CD4-positive, alpha-beta T cell treated with Interleukin-4 for 4 hours (primary cell): ENCODE measurements around the gene PRMT2.
"Not testable (repeated sequence)": the region's sequence is repeated elsewhere in the genome, so short reads cannot be mapped to it uniquely, and the experiment has no call there.

Experiments
- DNase-seq: peaks from one replicate; pipeline ENCODE4 v3.0.0-alpha.2; 2020

Gene PRMT2

DNA sequence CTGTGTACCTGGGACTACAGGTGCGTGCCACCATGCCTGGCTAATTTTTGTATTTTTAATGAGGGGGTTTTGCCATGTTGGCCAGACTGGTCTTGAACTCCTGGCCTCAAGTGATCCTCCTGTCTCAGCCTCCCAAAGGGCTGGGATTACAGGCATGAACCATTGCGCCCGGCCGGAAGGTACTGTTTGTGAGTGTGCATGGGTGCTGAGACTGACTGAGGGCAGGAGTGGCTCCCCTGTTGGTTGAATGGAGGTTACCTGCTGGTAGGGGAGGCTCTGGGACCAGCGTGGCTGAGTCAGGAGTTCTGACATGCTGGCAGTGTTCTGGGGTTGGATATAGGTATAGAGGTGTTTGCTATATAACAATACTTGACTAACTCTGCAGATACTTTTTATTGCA is 10.4 kb downstream of the PRMT2 start:
- no peak for DNase-seq

DNA sequence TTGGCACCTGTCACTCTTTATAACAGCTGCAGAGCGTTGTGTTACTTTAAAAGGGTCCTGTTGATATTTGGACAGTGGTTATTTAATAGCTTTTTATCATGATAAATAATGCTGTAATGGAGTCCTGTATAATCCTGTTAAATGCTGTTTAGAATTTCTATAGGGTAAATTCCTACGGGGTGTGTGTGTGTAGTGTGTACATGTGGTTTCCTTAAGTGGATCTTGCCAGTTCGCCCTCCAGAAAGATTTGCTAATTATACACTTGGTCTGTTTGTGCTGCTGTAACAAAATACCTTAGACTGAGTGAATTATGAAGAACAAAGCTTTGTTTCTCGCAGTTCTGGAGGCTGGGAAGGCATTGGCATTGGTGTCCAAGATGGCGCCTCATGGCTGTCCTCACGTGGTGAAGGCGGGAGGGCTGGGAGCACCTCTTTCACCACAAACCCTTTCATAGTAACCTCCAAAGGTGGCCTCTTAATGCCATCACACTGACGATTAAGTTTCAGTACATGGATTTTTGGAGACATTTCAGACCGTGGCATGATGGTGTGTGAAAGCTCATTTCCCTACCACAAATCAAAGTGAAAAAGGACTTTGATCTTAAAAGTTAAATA is 11.2 kb downstream of the PRMT2 start:
- DNase-seq, result no peak

DNA sequence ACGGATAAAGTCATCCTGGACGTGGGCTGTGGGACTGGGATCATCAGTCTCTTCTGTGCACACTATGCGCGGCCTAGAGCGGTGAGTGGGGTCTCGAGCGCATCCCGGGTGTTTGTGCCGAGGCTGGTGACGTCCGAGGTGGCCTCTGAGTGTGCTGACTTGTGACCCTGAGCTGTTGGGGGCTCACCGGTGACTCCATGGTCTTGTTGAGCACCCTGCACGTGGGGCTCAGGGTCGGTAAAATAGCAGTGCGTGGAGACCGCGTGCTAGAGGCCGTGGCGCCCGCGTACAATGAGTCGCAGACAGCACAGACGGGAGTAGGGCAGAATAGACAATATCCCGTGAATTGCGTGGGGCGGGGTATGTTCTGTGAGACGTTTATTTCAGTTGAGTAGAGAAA is 13.1 kb downstream of the PRMT2 start:
- DNase-seq, result no peak

DNA sequence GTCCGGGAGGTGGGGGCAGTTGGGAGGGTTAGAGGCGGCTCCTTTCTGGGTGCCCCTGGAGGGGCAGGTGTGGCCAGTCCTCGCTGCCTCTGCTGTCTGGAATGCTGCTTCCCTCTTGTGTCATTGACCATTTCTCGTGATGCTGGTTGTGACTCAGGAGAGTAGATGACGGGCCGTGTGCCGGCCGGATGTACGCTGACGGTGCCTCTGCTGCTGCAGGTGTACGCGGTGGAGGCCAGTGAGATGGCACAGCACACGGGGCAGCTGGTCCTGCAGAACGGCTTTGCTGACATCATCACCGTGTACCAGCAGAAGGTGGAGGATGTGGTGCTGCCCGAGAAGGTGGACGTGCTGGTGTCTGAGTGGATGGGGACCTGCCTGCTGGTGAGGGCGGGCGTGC is 13.9 kb downstream of the PRMT2 start:
- no peak for DNase-seq

DNA sequence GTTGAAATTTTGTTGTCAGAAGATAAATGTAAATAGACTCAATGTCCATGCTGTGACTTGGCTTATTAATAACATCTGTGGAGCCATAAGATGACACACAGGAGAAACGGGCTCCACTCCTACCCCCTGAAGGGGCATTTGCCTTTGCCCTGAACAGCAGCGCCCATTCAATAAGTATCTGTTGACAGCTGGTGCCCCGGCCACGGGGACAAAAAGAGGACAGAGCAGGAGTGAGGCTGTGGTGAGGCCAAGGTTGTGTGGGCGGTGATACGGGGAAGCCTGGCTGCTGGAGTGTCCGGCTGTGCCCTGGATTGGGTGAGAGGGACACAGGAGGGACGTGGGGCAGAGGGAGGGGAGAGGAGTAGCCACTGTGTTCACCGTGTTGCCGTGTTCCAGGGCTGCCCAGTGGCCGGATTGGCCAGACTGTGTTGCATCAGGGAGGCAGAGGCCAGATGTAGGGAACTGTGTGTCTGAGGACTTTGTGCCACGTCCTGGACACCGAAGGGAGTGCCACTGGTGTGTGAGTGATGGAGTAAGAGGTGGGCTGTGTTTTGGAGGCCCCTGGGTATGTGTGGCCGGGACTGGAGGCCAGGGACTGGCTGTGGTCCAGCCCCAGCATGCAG is 15.1 kb downstream of the PRMT2 start:
- DNase-seq, result no peak

DNA sequence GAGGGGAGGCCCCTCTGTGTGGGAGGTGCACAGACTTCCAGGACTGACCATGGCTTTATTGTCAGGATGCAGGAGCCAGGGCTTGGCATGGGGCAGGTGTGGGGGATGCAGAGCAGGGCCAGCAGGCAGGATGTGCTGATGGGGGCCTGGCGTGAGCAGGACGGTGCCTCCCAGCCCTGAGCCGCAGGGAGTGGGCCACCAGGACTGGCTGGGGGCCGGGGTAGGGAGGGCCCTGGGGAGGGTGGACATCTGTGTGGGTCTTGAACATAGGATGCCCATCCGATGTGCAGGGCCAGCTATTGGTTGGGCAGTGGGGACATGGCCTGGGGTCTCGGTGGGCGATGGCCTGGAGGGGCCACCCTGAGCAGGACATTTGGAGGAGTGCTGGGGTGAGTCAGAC is 15.6 kb downstream of the PRMT2 start:
- no peak for DNase-seq

DNA sequence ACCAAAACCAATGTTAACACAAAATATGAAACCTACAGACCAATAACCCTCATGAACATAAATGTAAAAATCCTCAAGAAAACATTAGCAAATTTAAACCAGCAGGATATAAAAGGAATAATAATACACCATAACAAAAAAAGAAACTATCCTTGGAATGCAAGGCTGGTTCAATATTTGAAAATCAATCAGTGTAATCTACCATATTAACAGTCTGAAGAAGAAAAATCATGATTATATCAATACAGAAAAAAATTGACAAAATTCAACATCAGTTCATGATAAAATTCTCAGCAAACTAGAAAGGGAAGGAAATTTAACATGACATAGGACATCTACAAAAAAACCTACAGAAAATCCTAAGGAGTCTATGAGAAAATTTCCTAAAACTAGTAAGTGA is 19.8 kb downstream of the PRMT2 start:
- DNase-seq, result no peak

DNA sequence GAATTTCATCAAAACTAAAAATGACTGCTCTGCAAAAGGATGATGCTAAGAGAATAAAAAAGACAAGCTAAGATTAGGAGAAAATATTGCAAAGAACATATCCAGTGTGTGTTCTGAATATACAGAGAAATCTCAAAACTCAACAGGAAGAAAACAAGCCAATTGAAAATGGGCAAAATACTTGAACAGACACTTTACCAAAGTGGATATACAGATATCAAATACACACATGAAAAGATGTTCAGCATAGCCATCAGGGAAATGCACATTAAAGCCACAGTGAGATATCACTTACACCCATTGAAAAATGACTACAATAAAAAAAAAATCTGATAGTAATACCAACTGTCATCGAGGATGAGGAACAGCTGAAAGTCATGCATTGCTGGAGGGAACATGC is 21.3 kb downstream of the PRMT2 start:
- no peak for DNase-seq

DNA sequence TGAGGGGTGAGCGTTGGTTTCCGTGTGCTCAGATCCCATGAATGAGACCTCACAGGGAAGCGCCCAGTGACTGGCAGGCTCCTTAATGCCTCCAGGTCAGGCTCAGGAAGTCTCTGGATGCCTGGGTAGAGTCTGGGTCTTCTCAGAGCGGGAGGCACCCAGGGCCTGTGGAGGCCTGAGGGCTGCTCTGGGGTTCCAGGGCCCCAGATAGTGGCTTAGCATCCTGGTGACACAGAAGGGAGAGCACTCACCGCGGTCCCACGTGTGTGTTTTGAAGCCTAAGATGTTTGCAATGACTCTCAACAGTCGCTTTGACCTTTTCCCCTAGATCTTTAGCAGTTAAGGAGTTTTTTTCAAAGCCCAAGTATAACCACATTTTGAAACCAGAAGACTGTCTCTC is 25.0 kb downstream of the PRMT2 start:
- no peak for DNase-seq

DNA sequence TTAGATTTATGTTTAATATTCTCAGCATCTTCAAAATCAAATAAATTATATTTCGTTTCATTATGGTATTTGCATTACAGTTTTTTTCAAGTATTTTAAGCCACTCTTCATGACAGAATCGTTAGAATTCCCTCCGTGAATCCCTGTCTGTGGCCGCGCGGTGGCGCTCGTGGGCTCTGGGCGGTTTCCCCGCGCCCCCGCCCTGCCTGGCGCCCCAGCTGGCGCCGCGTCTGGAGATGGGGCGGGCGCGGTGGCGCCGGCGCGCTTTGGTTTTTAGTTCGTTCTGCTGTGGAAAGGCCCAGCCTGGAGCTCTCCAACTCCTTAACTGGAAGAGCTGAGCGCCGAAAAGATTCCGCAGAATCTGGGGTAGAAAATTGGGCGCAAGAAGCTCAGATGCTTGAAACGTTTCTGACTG is 25.7 kb downstream of the PRMT2 start:
- DNase-seq, result peak; percentile 35

DNA sequence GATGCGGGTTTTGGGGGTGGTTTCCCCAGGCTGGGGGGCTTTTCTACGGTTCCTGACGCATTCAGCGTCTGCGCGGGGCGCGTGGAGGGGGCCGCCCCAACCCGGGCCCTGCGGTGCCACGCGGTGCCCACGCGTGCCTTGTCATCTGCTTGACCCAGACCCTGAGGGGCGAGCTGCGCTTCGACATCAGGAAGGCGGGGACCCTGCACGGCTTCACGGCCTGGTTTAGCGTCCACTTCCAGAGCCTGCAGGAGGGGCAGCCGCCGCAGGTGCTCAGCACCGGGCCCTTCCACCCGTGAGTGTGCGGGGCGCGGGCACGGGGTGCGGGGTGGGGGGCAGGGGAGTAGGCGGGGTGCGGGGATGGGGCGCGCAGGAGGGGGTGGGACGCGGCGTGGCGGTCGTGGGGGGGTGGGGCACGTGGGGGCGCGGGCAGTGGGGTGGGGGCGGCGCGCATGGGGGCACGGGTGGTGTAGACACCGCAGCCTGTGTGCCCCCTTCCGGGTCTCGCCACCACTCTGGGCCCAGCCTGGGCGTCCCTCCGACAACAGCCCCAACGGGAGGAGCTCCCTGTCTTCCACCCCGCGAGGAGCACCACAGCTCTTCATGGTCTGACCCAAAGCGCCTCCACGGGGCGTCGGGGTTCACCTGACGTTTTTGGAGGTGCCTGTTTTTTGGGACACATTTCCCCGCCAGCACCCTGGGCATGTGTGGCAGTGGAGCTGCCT is 26.3 kb downstream of the PRMT2 start:
- no peak for DNase-seq

DNA sequence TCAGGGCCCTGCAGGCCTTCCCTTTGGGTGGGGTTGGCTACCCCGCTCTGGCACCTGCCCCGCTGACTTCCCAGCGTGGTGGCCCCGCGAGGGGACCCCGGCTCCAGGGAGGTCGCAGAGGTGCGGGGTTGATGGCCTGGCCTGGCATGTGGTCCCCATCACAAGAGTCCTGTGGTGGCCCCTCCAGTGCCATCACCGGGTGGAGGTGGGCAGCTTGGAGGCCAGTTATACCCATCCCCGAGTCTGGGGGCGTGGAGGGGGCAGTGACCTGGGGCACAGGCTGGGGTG is 26.8 kb downstream of the PRMT2 start:
- DNase-seq, result no peak

DNA sequence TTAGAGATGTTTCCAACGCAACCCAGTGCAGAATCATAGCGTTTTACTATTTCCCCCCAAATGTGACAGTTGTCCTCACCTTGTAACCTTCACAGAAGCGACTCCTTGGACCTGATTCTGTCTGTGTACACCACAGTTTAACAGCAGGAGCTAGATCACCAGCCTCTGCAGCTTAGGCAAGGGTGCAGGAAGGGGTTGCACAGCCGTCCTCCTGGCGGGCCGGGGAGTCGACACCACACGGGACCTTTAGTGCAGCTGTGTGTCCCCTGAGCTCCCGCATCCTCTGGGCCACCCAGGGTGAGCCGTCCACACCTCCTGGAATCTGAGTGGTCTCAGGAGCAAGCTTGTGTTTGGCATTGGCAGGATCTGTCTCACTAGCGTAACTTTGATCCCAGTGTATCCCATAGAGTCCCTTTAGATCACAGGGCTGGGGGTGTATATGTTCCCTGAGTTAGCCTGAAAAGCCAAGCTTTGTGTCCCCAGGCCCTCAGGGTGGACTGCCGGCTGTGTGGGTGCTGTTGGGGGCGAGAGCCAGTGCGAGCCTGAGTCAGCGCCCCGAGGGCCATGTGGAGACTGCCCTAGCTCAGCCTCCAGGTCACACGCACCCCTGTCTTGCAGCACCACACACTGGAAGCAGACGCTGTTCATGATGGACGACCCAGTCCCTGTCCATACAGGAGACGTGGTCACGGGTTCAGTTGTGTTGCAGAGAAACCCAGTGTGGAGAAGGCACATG is 27.5 kb downstream of the PRMT2 start:
- no peak for DNase-seq

DNA sequence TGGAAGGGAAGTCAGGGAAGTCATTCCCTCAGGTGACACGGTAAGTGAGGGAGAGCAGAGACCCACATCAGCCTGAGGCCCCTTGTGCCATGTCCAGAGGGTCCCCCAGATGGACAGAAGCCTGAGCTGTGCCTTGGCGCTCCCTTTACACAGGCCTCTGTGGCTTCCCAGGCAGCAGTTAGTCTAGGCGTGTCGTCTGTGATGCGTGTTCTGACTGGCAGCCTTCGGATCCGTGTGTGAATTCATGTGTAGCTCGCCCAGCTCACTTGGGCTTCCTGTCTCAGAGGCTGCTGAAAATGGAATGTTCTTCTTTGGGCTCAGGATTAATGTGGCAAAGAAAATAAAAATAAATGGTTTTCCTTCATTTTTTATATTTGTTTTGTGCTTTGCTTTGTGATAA is 28.3 kb downstream of the PRMT2 start:
- DNase-seq, result no peak

DNA sequence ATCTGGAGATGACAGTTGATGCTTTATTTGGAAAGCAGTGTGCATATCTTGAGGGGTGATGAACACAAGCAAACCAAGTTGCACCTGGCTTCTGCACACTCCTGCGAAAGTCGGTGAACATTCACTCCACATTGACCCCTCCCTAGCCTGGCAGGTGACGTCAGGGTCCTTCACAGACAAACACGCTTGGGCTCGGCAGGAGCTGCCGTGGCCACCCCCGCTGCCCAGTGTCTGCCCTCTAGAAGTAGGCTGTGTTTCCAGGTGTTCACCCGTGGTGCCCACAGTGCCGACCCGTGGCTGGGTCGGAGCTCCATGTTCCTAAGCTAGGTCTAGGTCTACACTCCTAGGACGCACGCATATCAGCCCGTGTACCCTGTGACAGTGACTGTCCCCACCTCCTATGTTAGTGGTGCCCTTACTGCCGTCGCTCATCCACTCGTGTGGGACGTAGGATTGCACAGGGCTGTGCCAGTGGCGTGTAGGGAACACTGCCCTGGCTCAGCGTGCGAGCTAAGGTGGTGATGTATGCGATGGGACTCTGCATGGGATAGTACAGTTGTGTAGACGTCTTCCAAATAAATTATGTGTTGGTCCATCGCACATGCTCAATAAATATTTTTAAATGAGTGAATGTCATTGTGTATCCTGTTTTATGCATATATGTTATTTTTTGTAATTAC is 29.0 kb downstream of the PRMT2 start:
- no peak for DNase-seq

DNA sequence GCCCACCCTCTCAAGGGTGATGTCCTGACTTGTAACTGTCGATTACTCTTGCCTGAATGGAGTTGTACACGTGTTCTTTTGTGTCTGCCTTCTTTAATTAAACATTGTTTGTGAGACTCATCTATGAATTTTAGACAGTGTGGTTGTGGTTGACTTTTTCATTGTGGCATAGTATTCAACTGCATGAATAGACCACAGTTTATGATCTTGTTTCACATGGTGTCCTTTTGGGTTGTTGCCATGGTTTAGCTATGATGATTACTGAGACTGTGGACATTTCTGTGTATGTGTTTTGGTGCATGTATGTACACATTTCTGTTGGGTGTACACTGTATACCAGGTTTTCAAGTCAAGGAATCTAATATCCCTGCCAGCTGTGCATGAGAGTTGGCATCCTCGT is 30.1 kb downstream of the PRMT2 start:
- DNase-seq, result no peak

DNA sequence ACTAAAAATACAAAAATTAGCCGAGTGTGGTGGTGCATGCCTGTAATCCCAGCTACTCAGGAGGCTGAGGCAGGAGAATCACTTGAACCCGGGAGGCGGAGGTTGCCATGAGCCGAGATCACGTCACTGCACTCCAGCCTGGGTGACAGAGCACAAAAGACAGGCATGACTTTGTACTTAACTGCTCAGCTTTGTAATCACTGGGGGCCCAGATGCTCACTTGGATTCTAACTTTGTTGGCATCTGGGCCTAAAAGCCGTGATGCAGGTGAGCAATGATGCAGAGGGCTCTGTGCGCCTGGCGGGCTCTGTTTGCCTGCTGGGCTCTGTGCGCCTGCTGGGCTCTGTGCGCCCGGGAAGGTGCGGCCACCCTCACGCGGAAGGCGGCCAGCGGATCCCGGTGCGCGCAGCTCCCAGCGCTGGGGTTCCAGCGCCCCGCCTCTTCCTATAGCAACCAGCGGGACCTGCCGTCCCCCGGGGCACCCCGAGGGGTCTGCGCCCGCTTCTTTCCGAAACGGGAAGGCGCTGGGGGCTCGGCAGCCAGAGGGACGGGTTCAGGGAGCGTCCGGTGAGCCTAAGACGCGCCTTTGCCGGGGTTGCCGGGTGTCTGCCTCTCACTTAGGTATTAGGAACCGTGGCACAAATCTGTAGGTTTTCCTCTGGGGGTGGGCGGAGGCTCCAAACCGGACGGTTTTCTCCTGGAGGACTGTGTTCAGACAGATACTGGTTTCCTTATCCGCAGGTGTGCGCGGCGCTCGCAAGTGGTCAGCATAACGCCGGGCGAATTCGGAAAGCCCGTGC is 31.7 kb downstream of the PRMT2 start:
- DNase-seq, result no peak

DNA sequence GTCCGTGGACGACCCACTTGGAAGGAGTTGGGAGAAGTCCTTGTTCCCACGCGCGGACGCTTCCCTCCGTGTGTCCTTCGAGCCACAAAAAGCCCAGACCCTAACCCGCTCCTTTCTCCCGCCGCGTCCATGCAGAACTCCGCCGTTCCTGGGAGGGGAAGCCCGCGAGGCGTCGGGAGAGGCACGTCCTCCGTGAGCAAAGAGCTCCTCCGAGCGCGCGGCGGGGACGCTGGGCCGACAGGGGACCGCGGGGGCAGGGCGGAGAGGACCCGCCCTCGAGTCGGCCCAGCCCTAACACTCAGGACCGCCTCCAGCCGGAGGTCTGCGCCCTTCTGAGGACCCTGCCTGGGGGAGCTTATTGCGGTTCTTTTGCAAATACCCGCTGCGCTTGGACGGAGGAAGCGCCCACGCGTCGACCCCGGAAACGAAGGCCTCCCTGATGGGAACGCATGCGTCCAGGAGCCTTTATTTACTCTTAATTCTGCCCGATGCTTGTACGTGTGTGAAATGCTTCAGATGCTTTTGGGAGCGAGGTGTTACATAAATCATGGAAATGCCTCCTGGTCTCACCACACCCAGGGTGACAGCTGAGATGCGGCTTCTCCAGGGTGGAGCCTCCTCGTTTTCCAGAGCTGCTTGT is 32.4 kb downstream of the PRMT2 start:
- DNase-seq, result no peak

DNA sequence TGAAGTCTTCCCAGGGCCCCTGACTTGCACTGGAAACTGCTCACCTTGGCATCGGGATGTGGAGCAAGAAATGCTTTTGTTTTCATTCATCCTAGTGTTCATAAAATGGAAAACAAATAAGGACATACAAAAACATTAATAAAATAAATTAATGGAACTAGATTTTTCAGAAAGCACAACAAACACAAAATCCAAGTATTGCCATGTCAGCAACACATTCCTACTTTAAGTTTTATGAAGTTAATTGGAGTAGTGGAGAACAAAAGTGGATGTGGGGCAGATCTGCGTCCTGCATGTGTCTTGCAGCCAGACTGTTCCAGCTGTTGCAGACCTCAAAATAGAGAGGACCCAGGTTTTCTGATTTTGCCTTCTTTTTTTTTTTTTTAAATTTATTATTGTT is 32.9 kb downstream of the PRMT2 start:
- no peak for DNase-seq

DNA sequence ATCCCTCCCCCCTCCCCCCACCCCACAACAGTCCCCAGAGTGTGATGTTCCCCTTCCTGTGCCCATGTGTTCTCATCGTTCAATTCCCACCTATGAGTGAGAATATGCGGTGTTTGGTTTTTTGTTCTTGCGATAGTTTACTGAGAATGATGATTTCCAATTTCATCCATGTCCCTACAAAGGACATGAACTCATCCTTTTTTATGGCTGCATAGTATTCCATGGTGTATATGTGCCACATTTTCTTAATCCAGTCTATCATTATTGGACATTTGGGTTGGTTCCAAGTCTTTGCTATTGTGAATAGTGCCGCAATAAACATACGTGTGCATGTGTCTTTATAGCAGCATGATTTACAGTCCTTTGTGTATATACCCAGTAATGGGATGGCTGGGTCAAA is 33.4 kb downstream of the PRMT2 start:
- not testable (repeated sequence) for DNase-seq

DNA sequence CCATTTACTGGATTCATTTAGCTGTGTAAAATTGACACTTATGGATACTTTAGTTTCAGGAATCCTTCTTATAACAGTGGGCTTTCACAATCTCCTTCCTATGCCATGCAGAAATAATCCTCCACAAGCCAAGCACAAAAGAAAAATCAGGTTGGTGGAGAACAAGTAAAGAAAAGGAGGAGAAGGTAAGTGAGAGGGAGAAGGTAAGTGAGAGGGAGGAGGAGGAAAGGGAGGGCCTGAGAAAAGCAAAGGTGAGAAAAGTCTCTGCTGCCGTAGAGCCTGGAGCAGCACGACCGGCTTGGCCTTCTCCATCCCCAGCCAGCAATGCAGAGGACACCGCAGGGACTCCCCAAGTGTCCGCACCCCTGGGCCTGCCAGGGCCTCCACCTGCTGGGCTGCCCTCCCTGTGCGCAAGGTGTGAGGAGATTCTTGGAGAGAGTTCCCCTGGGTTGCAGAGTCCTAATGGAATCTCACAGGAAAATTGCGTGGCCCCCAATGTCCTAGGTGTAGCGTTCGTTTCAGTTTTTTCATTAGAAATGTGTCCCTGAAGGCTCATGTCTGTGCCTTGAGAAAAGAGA is 39.0 kb downstream of the PRMT2 start:
- no peak for DNase-seq
